HepG2 (cell line): ENCODE measurements around the gene SIVA1. TPM values are rescaled to one million over a fixed set of nuclear protein-coding genes. Genes with fewer than 3 reads are reported as not detected.

Source experiments
- ATAC-seq: fragments of 200-7000 bp; cut with Tn5 transposase; 3 replicates; pipeline ENCODE4 v1.9.1; 2020; ENCODE audit warnings: mild to moderate bottlenecking, moderate library complexity
- BruUV-seq: library from RNA; stranded (reverse); fragments of 400-500 nt; replicated peaks from 2 replicates; lab custom pipeline; 2021; lab: Mats Ljungman, UMichigan
- CTCF ChIA-PET: fragments of 300-600 bp; formaldehyde crosslinking; extraction: SDS; loops from one replicate; lab custom pipeline; 2021; ENCODE audit warnings: low total read pairs, inconsistent platforms, low intra/inter-chr PET ratio; lab: Yijun Ruan, JAX
- POLR2A ChIA-PET: fragments of 350-600 bp; sonication (Branson Sonifier 250); formaldehyde crosslinking; loops from one replicate; lab custom pipeline; 2020; ENCODE audit warnings: antibody characterized with exemption, inconsistent platforms; lab: Yijun Ruan, JAX
- DNase-seq: peaks from one replicate; pipeline ENCODE4 v3.0.0-alpha.2; 2015; ENCODE audit warnings: low spot score
- FAIRE-seq: peaks from 3 replicates; lab custom pipeline; 2011; peaks lifted over from hg19 to GRCh38; lab: Jason Lieb, UNC
- H2AFZ ChIP-seq: one replicate; pipeline ENCODE4 v1.6.1; 2011; ENCODE audit warnings: low read length, inconsistent platforms
- H3K27ac ChIP-seq: fragments of 300-600 bp; 3 replicates; pipeline ENCODE4 v1.8.0; 2011; ENCODE audit warnings: mixed run types, mild to moderate bottlenecking, mixed read lengths, low read length, inconsistent platforms; ENCODE audit not compliant: insufficient read depth; ENCODE audit errors: extremely low read length
- H3K27me3 ChIP-seq, 2 experiments: fragments of 200-600 bp in 1 of 2; 2 replicates in 1 of 2; 3 replicates in 1 of 2; pipeline versions ENCODE4 v1.6.0 to v1.8.0; 2011; ENCODE audit warnings: low read length in 2 of 2, mild to moderate bottlenecking in 2 of 2, moderate library complexity in 2 of 2, inconsistent platforms in 1 of 2; ENCODE audit not compliant: insufficient read depth in 2 of 2, control insufficient read depth in 1 of 2
- H3K36me3 ChIP-seq, 2 experiments: fragments of 200-600 bp in 1 of 2; replicated peaks in 1 of 2; 2 replicates in 1 of 2; 3 replicates in 1 of 2; pipeline versions ENCODE4 v1.5.1 to v1.8.0; 2011; ENCODE audit warnings: low read length in 2 of 2, inconsistent platforms in 1 of 2; ENCODE audit not compliant: insufficient read depth in 2 of 2, control insufficient read depth in 1 of 2
- H3K4me1 ChIP-seq: 2 replicates; pipeline ENCODE4 v1.5.1; 2012; ENCODE audit warnings: low read length, inconsistent platforms; ENCODE audit not compliant: insufficient read depth
- H3K4me2 ChIP-seq: 2 replicates; pipeline ENCODE4 v1.6.0; 2011; ENCODE audit warnings: low read depth, low read length, inconsistent platforms
- H3K4me3 ChIP-seq, 3 experiments: fragments of 200-600 bp in 1 of 3; sonication (generic), shearing (Covaris generic) in 1 of 3; replicated peaks in 1 of 3; 2 replicates each; pipeline ENCODE4 v1.5.1; 2011 to 2016; ENCODE audit warnings: low read length in 3 of 3, inconsistent platforms in 2 of 3, low read depth in 2 of 3, mild to moderate bottlenecking in 2 of 3, control low read depth in 1 of 3, mixed read lengths in 1 of 3; ENCODE audit not compliant: insufficient read depth in 1 of 3
- H3K79me2 ChIP-seq: one replicate; pipeline ENCODE4 v1.6.1; 2011; ENCODE audit warnings: low read length, inconsistent platforms; ENCODE audit not compliant: insufficient read depth
- H3K9ac ChIP-seq: 2 replicates; pipeline ENCODE4 v1.6.0; 2011; ENCODE audit warnings: mild to moderate bottlenecking, low read depth, low read length, inconsistent platforms; ENCODE audit not compliant: insufficient read depth
- H3K9me3 ChIP-seq: 2 replicates; pipeline ENCODE4 v1.5.1; 2012; ENCODE audit warnings: mild to moderate bottlenecking, low read length
- H4K20me1 ChIP-seq: 2 replicates; pipeline ENCODE4 v1.6.0; 2011; ENCODE audit warnings: inconsistent platforms, mild to moderate bottlenecking, low read length, moderate library complexity; ENCODE audit not compliant: insufficient read depth
- AGO1 ChIP-seq: fragments of 200-400 bp; formaldehyde crosslinking; IDR thresholded peaks from 2 replicates; pipeline ENCODE4 v1.6.1; 2017; ENCODE audit warnings: mild to moderate bottlenecking, low read depth, low read length, moderate library complexity; ENCODE audit not compliant: poor library complexity, severe bottlenecking
- ARID4A ChIP-seq: sonication (generic); formaldehyde crosslinking; IDR thresholded peaks from 2 replicates; pipeline ENCODE4 v1.5.0; 2020; ENCODE audit warnings: mild to moderate bottlenecking, missing genetic modification reagents, borderline replicate concordance
- ESRRA ChIP-seq: sonication (generic); formaldehyde crosslinking; IDR thresholded peaks from 2 replicates; pipeline ENCODE4 v1.5.1; 2020; ENCODE audit warnings: mild to moderate bottlenecking, low read depth, missing genetic modification reagents
- FOXO1 ChIP-seq: sonication (generic); formaldehyde crosslinking; IDR thresholded peaks from 2 replicates; pipeline ENCODE4 v1.4.0; 2020; ENCODE audit warnings: missing genetic modification reagents
- KDM4B ChIP-seq: sonication (generic); formaldehyde crosslinking; IDR thresholded peaks from 2 replicates; pipeline ENCODE4 v1.4.0; 2020; ENCODE audit warnings: missing genetic modification reagents
- PAX8 ChIP-seq: sonication (generic); formaldehyde crosslinking; IDR thresholded peaks from 2 replicates; pipeline ENCODE4 v1.8.0; 2022; ENCODE audit warnings: mild to moderate bottlenecking, missing genetic modification reagents, borderline replicate concordance
- PHF8 ChIP-seq: sonication (generic); formaldehyde crosslinking; IDR thresholded peaks from 2 replicates; pipeline ENCODE4 v1.5.0; 2020; ENCODE audit warnings: missing genetic modification reagents
- RBM39 ChIP-seq: fragments of 200-400 bp; formaldehyde crosslinking; IDR thresholded peaks from one replicate; pipeline ENCODE4 v1.6.1; 2018; ENCODE audit warnings: antibody characterized with exemption, mild to moderate bottlenecking, low read depth, low read length; ENCODE audit not compliant: poor library complexity, severe bottlenecking
- SP140L ChIP-seq: sonication (generic); formaldehyde crosslinking; IDR thresholded peaks from 2 replicates; pipeline ENCODE4 v1.4.0; 2020; ENCODE audit warnings: missing genetic modification reagents, borderline replicate concordance
- TRAFD1 ChIP-seq: sonication (generic); formaldehyde crosslinking; IDR thresholded peaks from 2 replicates; pipeline ENCODE4 v1.5.1; 2020; ENCODE audit warnings: missing genetic modification reagents, mild to moderate bottlenecking, borderline replicate concordance
- ZNF556 ChIP-seq: sonication (generic); formaldehyde crosslinking; IDR thresholded peaks from 2 replicates; pipeline ENCODE4 v1.4.0; 2020; ENCODE audit warnings: mild to moderate bottlenecking, missing genetic modification reagents, borderline replicate concordance
- ZNF564 ChIP-seq: sonication (generic); formaldehyde crosslinking; IDR thresholded peaks from 2 replicates; pipeline ENCODE4 v1.8.1; 2023; ENCODE audit warnings: mild to moderate bottlenecking, missing genetic modification reagents
- ZNF782 ChIP-seq: sonication (generic); formaldehyde crosslinking; IDR thresholded peaks from 2 replicates; pipeline ENCODE4 v1.4.0; 2020; ENCODE audit warnings: missing genetic modification reagents, mild to moderate bottlenecking, borderline replicate concordance
- WGBS: methylation state at CpG from one replicate; pipeline ENCODE4 v1.1.6; 2017; ENCODE audit warnings: low lambda C conversion rate; 5-methylcytosine and 5-hydroxymethylcytosine counted together
- in situ Hi-C: cut with HindIII; loops from 2 replicates; pipeline ENCODE4 v1.10.0; 2017; ENCODE audit warnings: low pct_unique_long_range_greater_than_20kb; ENCODE audit not compliant: extremely low pct_ligation_motif_present
- intact Hi-C: fragments of 100-400 bp; cut with micrococcal nuclease; formaldehyde crosslinking; loops from one replicate; pipeline ENCODE4 v1.10.0; 2022; ENCODE audit not compliant: unreplicated experiment
- polyA plus RNA-seq, 8 experiments: library from polyadenylated mRNA; depleted of rRNA in 3 of 8; stranded (reverse) in 7 of 8; unstranded in 1 of 8; fragments of >200 nt; fragmentation: Illumina TruSeq in 4 of 8; extraction: Trizol in 4 of 8; gene quantifications; 2 replicates each; pipeline versions ENCODE4 v1.2.1 to v1.2.3, GENCODE V29; 2011 to 2016; ENCODE audit warnings: low read depth in 4 of 8, missing spikeins in 1 of 8, mixed read lengths in 1 of 8; ENCODE audit not compliant: insufficient read depth in 1 of 8
- total RNA-seq, 5 experiments: library from RNA; depleted of rRNA; stranded (reverse); fragments of >200 nt; fragmentation: Illumina TruSeq; extraction: Trizol; gene quantifications; 2 replicates each; pipeline ENCODE4 v1.2.3, GENCODE V29; 2016; ENCODE audit warnings: low read depth in 1 of 5
- TF ChIP-seq, protein P1 (sequence below): sonication (generic); formaldehyde crosslinking; IDR thresholded peaks from 2 replicates; pipeline ENCODE4 v1.4.0; 2020; ENCODE audit warnings: missing genetic modification reagents, borderline replicate concordance

The SIVA1 gene
- total and polyA plus RNA-seq, 2 of the 13 experiments (the other 11 are each of a cell fraction or from before 2014, with no cell fraction given), result 123 to 186 TPM

GRCh38 chr14:104776961-104777807 is 24.2 kb downstream of the SIVA1 start:
- no peak for FAIRE-seq
- no peak overlapping the region for H3K27ac ChIP-seq
- peak; percentile 6; the same call in 2 of the 3 replicates for ATAC-seq
- BruUV-seq, result no TSS peak
- no peak overlapping the region for H3K4me3 ChIP-seq
- H3K9me3 ChIP-seq, result no peaks in the 10 kb centered on the region
- H4K20me1 ChIP-seq, result 0 out of 2 replicates have a peak, but pooled peaks cover 3% of the 10 kb centered on the region
- ChIA-PET CTCF (no interaction called here), POLR2A (no interaction called here)
- H2AFZ ChIP-seq, result no peak overlapping the region
- no peak overlapping the region for H3K9ac ChIP-seq
- no peak overlapping the region for H3K4me2 ChIP-seq
- no peaks in the 10 kb centered on the region for H3K4me1 ChIP-seq
- in situ Hi-C loops (no loop called here), intact Hi-C loops (no loop called here)
- 94% methylated on average over 12 of the region's 16 CpGs for WGBS
- DNase-seq, result no peak
- H3K36me3 ChIP-seq, result peaks cover 20 to 30% of the 10 kb centered on the region in 2 experiments; a peak in 4 of 5 replicates
- H3K27me3 ChIP-seq, result no peaks in the 10 kb centered on the region
- no peaks in the 10 kb centered on the region for H3K79me2 ChIP-seq
- TF ChIP-seq ZNF556 (CRISPR knock-in tag) (no peak), ARID4A (no peak), RBM39 (no peak), AGO1 (peak; percentile 50), ZNF564 (CRISPR knock-in tag) (no peak), PAX8 (CRISPR knock-in tag) (no peak), FOXO1 (CRISPR knock-in tag) (no peak), TRAFD1 (CRISPR knock-in tag) (no peak), SP140L (CRISPR knock-in tag) (no peak), ESRRA (CRISPR knock-in tag) (no peak), ZNF782 (CRISPR knock-in tag) (no peak), KDM4B (CRISPR knock-in tag) (no peak), PHF8 (no peak)
- TF ChIP-seq, protein P1, sequence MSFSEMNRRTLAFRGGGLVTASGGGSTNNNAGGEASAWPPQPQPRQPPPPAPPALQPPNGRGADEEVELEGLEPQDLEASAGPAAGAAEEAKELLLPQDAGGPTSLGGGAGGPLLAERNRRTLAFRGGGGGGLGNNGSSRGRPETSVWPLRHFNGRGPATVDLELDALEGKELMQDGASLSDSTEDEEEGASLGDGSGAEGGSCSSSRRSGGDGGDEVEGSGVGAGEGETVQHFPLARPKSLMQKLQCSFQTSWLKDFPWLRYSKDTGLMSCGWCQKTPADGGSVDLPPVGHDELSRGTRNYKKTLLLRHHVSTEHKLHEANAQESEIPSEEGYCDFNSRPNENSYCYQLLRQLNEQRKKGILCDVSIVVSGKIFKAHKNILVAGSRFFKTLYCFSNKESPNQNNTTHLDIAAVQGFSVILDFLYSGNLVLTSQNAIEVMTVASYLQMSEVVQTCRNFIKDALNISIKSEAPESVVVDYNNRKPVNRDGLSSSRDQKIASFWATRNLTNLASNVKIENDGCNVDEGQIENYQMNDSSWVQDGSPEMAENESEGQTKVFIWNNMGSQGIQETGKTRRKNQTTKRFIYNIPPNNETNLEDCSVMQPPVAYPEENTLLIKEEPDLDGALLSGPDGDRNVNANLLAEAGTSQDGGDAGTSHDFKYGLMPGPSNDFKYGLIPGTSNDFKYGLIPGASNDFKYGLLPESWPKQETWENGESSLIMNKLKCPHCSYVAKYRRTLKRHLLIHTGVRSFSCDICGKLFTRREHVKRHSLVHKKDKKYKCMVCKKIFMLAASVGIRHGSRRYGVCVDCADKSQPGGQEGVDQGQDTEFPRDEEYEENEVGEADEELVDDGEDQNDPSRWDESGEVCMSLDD, result no peak
